ENCODE data around the gene PDXK. TPM values are rescaled to one million over a fixed set of nuclear protein-coding genes. Genes with fewer than 3 reads are reported as not detected.

PDXK gene
- total and polyA plus RNA-seq, 9 of the 15 experiments (the other 6 are each of a cell fraction or from before 2014, with no cell fraction given): 5.6 to 162 (median 76.5) TPM

DNA sequence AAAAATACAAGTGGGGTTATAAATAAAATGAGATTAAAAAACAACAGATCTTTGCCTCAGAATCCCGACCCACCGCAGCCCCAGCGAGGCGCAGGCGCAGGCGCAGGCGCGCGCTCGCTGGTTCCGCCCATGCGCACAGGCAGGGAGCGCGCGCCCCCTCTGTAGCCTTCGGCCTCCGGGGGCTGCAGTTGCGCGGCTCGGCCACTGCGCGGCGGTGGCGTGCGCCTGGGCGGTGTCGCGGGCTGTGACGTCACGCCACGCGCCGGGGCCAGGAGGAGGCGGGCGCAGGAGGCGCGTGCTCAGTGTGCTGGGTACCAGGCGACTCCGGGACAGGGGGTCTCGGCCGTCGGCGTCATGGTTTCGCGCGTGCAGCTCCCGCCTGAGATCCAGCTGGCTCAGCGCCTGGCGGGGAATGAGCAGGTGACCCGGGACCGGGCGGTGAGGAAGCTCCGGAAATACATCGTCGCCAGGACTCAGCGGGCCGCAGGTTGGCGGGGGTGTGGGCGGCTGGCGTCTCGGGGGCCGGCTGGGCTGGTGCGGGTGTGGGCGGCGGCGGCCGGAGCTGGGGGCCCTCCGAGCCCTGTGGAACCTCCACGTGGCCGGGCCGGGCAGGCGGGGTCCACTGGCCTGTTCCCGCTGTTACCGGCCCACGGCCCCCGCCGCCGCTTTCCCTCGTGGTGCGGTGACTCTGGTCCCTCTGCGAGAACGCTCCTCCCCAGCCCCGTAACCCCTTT, 70.5 kb downstream of the PDXK start, which contains the start of gene RRP1 (continued):
- TF ChIP-seq EWSR1 (IDR thresholded peaks at IDR 0.05; ENCODE audit: borderline replicate concordance, low read depth, partially characterized antibody) (no peak), FUS (optimal IDR thresholded peaks at IDR 0.05; ENCODE audit: low read depth, low read length) (peak; percentile 91), EP300 (IDR thresholded peaks at IDR 0.05; ENCODE audit: low read length) (no peak), NCOR1 (IDR thresholded peaks at IDR 0.05) (peak; percentile 44), ZKSCAN1 (IDR thresholded peaks at IDR 0.05; ENCODE audit: low read depth, low read length) (peak; percentile 85), RREB1 (CRISPR knock-in tag; IDR thresholded peaks at IDR 0.05) (peak; percentile 82), FOXA1 (IDR thresholded peaks at IDR 0.05; ENCODE audit: borderline replicate concordance) (no peak), BDP1 (IDR thresholded peaks at IDR 0.05; ENCODE audit: insufficient read depth, insufficient read length) (no peak)
- TF ChIP-seq, protein P1, sequence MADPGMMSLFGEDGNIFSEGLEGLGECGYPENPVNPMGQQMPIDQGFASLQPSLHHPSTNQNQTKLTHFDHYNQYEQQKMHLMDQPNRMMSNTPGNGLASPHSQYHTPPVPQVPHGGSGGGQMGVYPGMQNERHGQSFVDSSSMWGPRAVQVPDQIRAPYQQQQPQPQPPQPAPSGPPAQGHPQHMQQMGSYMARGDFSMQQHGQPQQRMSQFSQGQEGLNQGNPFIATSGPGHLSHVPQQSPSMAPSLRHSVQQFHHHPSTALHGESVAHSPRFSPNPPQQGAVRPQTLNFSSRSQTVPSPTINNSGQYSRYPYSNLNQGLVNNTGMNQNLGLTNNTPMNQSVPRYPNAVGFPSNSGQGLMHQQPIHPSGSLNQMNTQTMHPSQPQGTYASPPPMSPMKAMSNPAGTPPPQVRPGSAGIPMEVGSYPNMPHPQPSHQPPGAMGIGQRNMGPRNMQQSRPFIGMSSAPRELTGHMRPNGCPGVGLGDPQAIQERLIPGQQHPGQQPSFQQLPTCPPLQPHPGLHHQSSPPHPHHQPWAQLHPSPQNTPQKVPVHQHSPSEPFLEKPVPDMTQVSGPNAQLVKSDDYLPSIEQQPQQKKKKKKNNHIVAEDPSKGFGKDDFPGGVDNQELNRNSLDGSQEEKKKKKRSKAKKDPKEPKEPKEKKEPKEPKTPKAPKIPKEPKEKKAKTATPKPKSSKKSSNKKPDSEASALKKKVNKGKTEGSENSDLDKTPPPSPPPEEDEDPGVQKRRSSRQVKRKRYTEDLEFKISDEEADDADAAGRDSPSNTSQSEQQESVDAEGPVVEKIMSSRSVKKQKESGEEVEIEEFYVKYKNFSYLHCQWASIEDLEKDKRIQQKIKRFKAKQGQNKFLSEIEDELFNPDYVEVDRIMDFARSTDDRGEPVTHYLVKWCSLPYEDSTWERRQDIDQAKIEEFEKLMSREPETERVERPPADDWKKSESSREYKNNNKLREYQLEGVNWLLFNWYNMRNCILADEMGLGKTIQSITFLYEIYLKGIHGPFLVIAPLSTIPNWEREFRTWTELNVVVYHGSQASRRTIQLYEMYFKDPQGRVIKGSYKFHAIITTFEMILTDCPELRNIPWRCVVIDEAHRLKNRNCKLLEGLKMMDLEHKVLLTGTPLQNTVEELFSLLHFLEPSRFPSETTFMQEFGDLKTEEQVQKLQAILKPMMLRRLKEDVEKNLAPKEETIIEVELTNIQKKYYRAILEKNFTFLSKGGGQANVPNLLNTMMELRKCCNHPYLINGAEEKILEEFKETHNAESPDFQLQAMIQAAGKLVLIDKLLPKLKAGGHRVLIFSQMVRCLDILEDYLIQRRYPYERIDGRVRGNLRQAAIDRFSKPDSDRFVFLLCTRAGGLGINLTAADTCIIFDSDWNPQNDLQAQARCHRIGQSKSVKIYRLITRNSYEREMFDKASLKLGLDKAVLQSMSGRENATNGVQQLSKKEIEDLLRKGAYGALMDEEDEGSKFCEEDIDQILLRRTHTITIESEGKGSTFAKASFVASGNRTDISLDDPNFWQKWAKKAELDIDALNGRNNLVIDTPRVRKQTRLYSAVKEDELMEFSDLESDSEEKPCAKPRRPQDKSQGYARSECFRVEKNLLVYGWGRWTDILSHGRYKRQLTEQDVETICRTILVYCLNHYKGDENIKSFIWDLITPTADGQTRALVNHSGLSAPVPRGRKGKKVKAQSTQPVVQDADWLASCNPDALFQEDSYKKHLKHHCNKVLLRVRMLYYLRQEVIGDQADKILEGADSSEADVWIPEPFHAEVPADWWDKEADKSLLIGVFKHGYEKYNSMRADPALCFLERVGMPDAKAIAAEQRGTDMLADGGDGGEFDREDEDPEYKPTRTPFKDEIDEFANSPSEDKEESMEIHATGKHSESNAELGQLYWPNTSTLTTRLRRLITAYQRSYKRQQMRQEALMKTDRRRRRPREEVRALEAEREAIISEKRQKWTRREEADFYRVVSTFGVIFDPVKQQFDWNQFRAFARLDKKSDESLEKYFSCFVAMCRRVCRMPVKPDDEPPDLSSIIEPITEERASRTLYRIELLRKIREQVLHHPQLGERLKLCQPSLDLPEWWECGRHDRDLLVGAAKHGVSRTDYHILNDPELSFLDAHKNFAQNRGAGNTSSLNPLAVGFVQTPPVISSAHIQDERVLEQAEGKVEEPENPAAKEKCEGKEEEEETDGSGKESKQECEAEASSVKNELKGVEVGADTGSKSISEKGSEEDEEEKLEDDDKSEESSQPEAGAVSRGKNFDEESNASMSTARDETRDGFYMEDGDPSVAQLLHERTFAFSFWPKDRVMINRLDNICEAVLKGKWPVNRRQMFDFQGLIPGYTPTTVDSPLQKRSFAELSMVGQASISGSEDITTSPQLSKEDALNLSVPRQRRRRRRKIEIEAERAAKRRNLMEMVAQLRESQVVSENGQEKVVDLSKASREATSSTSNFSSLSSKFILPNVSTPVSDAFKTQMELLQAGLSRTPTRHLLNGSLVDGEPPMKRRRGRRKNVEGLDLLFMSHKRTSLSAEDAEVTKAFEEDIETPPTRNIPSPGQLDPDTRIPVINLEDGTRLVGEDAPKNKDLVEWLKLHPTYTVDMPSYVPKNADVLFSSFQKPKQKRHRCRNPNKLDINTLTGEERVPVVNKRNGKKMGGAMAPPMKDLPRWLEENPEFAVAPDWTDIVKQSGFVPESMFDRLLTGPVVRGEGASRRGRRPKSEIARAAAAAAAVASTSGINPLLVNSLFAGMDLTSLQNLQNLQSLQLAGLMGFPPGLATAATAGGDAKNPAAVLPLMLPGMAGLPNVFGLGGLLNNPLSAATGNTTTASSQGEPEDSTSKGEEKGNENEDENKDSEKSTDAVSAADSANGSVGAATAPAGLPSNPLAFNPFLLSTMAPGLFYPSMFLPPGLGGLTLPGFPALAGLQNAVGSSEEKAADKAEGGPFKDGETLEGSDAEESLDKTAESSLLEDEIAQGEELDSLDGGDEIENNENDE (IDR thresholded peaks at IDR 0.05; ENCODE audit: low read depth, low read length): no peak

Measured in K562 (cell line).